ENCODE measurements around the gene ATP6V0B. TPM values are rescaled to one million over a fixed set of nuclear protein-coding genes. Genes with fewer than 3 reads are reported as not detected.

The ATP6V0B gene
- total and polyA plus RNA-seq, 9 of the 15 experiments (the other 6 are each of a cell fraction or from before 2014, with no cell fraction given), result 137 to 328 (median 220) TPM

DNA sequence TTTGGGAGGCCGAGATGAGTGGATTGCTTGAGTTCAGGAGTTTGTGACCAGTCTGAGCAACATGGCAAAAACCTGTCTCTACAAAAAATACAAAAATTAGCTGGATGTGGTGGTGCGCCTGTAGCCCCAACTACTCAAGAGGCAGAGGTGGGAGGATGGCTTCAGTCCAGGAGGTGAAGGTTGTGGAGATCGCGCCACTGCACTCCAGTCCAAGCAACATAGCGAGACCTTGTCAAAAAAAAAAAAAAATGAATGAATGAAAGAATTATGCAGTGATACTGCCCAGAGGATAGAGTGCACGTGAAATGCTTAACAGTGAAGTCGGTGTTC lies 5.4 kb upstream of the ATP6V0B start (continued):
- TF ChIP-seq, protein P1, sequence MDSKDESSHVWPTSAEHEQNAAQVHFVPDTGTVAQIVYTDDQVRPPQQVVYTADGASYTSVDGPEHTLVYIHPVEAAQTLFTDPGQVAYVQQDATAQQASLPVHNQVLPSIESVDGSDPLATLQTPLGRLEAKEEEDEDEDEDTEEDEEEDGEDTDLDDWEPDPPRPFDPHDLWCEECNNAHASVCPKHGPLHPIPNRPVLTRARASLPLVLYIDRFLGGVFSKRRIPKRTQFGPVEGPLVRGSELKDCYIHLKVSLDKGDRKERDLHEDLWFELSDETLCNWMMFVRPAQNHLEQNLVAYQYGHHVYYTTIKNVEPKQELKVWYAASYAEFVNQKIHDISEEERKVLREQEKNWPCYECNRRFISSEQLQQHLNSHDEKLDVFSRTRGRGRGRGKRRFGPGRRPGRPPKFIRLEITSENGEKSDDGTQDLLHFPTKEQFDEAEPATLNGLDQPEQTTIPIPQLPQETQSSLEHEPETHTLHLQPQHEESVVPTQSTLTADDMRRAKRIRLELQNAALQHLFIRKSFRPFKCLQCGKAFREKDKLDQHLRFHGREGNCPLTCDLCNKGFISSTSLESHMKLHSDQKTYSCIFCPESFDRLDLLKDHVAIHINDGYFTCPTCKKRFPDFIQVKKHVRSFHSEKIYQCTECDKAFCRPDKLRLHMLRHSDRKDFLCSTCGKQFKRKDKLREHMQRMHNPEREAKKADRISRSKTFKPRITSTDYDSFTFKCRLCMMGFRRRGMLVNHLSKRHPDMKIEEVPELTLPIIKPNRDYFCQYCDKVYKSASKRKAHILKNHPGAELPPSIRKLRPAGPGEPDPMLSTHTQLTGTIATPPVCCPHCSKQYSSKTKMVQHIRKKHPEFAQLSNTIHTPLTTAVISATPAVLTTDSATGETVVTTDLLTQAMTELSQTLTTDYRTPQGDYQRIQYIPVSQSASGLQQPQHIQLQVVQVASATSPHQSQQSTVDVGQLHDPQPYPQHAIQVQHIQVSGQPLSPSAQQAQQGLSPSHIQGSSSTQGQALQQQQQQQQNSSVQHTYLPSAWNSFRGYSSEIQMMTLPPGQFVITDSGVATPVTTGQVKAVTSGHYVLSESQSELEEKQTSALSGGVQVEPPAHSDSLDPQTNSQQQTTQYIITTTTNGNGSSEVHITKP (IDR thresholded peaks at IDR 0.05; ENCODE audit: partially characterized antibody), result peak; percentile 6
- TF ChIP-seq MIER1 (IDR thresholded peaks at IDR 0.05; ENCODE audit: low read depth) (peak; percentile 33; the same call in 1 of the 2 replicates), WHSC1 (IDR thresholded peaks at IDR 0.05; ENCODE audit: low read length) (no peak), ZNF408 (CRISPR knock-in tag; IDR thresholded peaks at IDR 0.05; ENCODE audit: low read depth) (no peak), SREBF2 (CRISPR knock-in tag; IDR thresholded peaks at IDR 0.05) (no peak), RBM22 (IDR thresholded peaks at IDR 0.05; ENCODE audit: low read depth, low read length, poor library complexity, severe bottlenecking) (no peak), TAF15 (IDR thresholded peaks at IDR 0.05; ENCODE audit: low read depth, low read length) (no peak), ZNF174 (CRISPR knock-in tag; IDR thresholded peaks at IDR 0.05) (no peak), BRD9 (IDR thresholded peaks at IDR 0.05; ENCODE audit: low read depth, partially characterized antibody) (no peak), CBX1 (IDR thresholded peaks at IDR 0.05; ENCODE audit: low read depth) (no peak), FOXP1 (CRISPR knock-in tag; IDR thresholded peaks at IDR 0.05) (no peak), ELF2 (CRISPR knock-in tag; IDR thresholded peaks at IDR 0.05) (no peak), FOXJ3 (CRISPR knock-in tag; IDR thresholded peaks at IDR 0.05) (no peak), PRMT5 (CRISPR knock-in tag; IDR thresholded peaks at IDR 0.05) (no peak), EHMT2 (IDR thresholded peaks at IDR 0.05) (peak; percentile 35; the same call in 1 of the 2 replicates), HNRNPL (IDR thresholded peaks at IDR 0.05; ENCODE audit: low read depth, low read length) (no peak)
- TF ChIP-seq, protein P2, sequence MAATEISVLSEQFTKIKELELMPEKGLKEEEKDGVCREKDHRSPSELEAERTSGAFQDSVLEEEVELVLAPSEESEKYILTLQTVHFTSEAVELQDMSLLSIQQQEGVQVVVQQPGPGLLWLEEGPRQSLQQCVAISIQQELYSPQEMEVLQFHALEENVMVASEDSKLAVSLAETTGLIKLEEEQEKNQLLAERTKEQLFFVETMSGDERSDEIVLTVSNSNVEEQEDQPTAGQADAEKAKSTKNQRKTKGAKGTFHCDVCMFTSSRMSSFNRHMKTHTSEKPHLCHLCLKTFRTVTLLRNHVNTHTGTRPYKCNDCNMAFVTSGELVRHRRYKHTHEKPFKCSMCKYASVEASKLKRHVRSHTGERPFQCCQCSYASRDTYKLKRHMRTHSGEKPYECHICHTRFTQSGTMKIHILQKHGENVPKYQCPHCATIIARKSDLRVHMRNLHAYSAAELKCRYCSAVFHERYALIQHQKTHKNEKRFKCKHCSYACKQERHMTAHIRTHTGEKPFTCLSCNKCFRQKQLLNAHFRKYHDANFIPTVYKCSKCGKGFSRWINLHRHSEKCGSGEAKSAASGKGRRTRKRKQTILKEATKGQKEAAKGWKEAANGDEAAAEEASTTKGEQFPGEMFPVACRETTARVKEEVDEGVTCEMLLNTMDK (IDR thresholded peaks at IDR 0.05; ENCODE audit: borderline replicate concordance, insufficient read depth, low read depth, low read length, poor library complexity, severe bottlenecking), result no peak
- TF ChIP-seq, protein P3, sequence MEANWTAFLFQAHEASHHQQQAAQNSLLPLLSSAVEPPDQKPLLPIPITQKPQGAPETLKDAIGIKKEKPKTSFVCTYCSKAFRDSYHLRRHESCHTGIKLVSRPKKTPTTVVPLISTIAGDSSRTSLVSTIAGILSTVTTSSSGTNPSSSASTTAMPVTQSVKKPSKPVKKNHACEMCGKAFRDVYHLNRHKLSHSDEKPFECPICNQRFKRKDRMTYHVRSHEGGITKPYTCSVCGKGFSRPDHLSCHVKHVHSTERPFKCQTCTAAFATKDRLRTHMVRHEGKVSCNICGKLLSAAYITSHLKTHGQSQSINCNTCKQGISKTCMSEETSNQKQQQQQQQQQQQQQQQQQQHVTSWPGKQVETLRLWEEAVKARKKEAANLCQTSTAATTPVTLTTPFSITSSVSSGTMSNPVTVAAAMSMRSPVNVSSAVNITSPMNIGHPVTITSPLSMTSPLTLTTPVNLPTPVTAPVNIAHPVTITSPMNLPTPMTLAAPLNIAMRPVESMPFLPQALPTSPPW (CRISPR knock-in tag; IDR thresholded peaks at IDR 0.05), result no peak
- TF ChIP-seq, protein P4, sequence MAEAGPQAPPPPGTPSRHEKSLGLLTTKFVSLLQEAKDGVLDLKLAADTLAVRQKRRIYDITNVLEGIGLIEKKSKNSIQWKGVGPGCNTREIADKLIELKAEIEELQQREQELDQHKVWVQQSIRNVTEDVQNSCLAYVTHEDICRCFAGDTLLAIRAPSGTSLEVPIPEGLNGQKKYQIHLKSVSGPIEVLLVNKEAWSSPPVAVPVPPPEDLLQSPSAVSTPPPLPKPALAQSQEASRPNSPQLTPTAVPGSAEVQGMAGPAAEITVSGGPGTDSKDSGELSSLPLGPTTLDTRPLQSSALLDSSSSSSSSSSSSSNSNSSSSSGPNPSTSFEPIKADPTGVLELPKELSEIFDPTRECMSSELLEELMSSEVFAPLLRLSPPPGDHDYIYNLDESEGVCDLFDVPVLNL (CRISPR knock-in tag; IDR thresholded peaks at IDR 0.05; ENCODE audit: low read depth), result no peak
- TF ChIP-seq, protein P5, sequence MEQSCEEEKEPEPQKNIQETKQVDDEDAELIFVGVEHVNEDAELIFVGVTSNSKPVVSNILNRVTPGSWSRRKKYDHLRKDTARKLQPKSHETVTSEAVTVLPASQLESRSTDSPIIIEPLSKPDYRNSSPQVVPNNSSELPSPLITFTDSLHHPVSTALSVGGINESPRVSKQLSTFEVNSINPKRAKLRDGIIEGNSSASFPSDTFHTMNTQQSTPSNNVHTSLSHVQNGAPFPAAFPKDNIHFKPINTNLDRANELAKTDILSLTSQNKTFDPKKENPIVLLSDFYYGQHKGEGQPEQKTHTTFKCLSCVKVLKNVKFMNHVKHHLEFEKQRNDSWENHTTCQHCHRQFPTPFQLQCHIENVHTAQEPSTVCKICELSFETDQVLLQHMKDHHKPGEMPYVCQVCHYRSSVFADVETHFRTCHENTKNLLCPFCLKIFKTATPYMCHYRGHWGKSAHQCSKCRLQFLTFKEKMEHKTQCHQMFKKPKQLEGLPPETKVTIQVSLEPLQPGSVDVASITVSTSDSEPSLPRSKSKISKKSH (CRISPR knock-in tag; IDR thresholded peaks at IDR 0.05), result no peak

Data from K562 (cell line).